Prostate gland (tissue), 2 donors: ENCODE data around the gene KCP. TPM values are rescaled to one million over a fixed set of nuclear protein-coding genes. Genes with fewer than 3 reads are reported as not detected.

Experiments used
- DNase-seq: peaks from one replicate; pipeline ENCODE4 v3.0.0-alpha.2; 2019; ENCODE audit warnings: low spot score
- H3K27ac ChIP-seq, 2 donors: fragments of 200-600 bp; sonication (generic); 2 replicates each; pipeline ENCODE4 v1.5.1; 2017 to 2019
- H3K27me3 ChIP-seq: fragments of 200-600 bp; sonication (generic); replicated peaks from 2 replicates; pipeline ENCODE4 v1.5.1; 2019; ENCODE audit not compliant: insufficient read depth
- H3K36me3 ChIP-seq, 2 donors: fragments of 200-600 bp; sonication (generic); 1 replicate in 1 of 2; 2 replicates in 1 of 2; pipeline versions ENCODE4 v1.5.1 to v1.8.1; 2017 to 2019
- H3K4me1 ChIP-seq: fragments of 200-600 bp; sonication (generic); replicated peaks from 2 replicates; pipeline ENCODE4 v1.5.1; 2019
- H3K4me3 ChIP-seq, 2 donors: fragments of 200-600 bp; sonication (generic); 2 replicates each; pipeline ENCODE4 v1.5.1; 2017 to 2019
- H3K9me3 ChIP-seq: fragments of 200-600 bp; sonication (generic); 2 replicates; pipeline ENCODE4 v1.5.1; 2017
- CTCF ChIP-seq, 4 experiments: fragments of 200-600 bp in 2 of 4; fragments of 450-650 bp in 2 of 4; sonication (generic) in 2 of 4; IDR thresholded peaks; 1 replicate in 3 of 4; 2 replicates in 1 of 4; pipeline ENCODE4 v1.5.1; 2016 to 2019; ENCODE audit warnings: antibody characterized with exemption in 4 of 4, mild to moderate bottlenecking in 2 of 4, moderate library complexity in 2 of 4
- POLR2A ChIP-seq: fragments of 450-650 bp; IDR thresholded peaks from one replicate; pipeline ENCODE4 v1.6.1; 2016; ENCODE audit warnings: antibody characterized with exemption, mild to moderate bottlenecking
- POLR2AphosphoS5 ChIP-seq: sonication (generic); formaldehyde crosslinking; IDR thresholded peaks from one replicate; pipeline ENCODE4 v1.6.1; 2017; ENCODE audit warnings: antibody characterized with exemption
- WGBS: methylation state at CpG from one replicate; pipeline ENCODE4 v1.1.5; 2018; 5-methylcytosine and 5-hydroxymethylcytosine counted together
- intact Hi-C: fragments of 100-400 bp; cut with DNase I; formaldehyde crosslinking; loops from one replicate; pipeline ENCODE4 v1.14.2; 2022
- total RNA-seq, 2 donors: library from RNA; depleted of rRNA; stranded (reverse); fragments of >200 nt; gene quantifications; one replicate each; pipeline ENCODE4 v1.1.0, GENCODE V29; 2016

KCP gene
- total RNA-seq, 2 donors from 2014 or later, result 0.45 TPM; not detected in 1

- TF ChIP-seq POLR2A, result no peak
- TF ChIP-seq CTCF (IDR thresholded peaks at IDR 0.05), result no peak
- TF ChIP-seq POLR2AphosphoS5, result no peak
- DNase-seq, result no peak
- no peaks in the 10 kb centered on the region for H3K9me3 ChIP-seq
- no peak overlapping the region for H3K27ac ChIP-seq
- intact Hi-C loops, result no loop called here
- H3K27me3 ChIP-seq, result no peaks in the 10 kb centered on the region
- WGBS, result 94% methylated on average over 6 of the region's 6 CpGs
- H3K4me3 ChIP-seq, result no peak overlapping the region
- H3K36me3 ChIP-seq, result no peaks in the 10 kb centered on the region
- H3K4me1 ChIP-seq, result no peaks in the 10 kb centered on the region
These were observed 16.4 kb downstream of the KCP start for GRCh38 chr7:128894101-128894440.

- no peaks in the 10 kb centered on the region for H3K36me3 ChIP-seq
- H3K9me3 ChIP-seq, result no peaks in the 10 kb centered on the region
- H3K27ac ChIP-seq, result no peak overlapping the region
- no peak overlapping the region for H3K4me3 ChIP-seq
- H3K4me1 ChIP-seq, result no peaks in the 10 kb centered on the region
- WGBS, result 84% methylated on average over 20 of the region's 23 CpGs
- intact Hi-C loops, result no loop called here
- no peak for TF ChIP-seq CTCF (IDR thresholded peaks at IDR 0.05)
- TF ChIP-seq POLR2A, result no peak
- no peak for TF ChIP-seq POLR2AphosphoS5
- H3K27me3 ChIP-seq, result no peaks in the 10 kb centered on the region
- no peak for DNase-seq
These were observed 17.0 kb downstream of the KCP start for GRCh38 chr7:128893251-128894100.

GRCh38 chr7:128892521-128893250 is 17.8 kb downstream of the KCP start:
- no peaks in the 10 kb centered on the region for H3K27me3 ChIP-seq
- 80% methylated on average over 13 of the region's 13 CpGs for WGBS
- no peak overlapping the region for H3K4me3 ChIP-seq
- intact Hi-C loops, result no loop called here
- no peaks in the 10 kb centered on the region for H3K9me3 ChIP-seq
- DNase-seq, result no peak
- H3K27ac ChIP-seq, result no peak overlapping the region
- H3K4me1 ChIP-seq, result no peaks in the 10 kb centered on the region
- H3K36me3 ChIP-seq, result no peaks in the 10 kb centered on the region
- TF ChIP-seq POLR2AphosphoS5 (no peak), POLR2A (no peak), CTCF (IDR thresholded peaks at IDR 0.05) (no peak)

- intact Hi-C loops, result no loop called here
- TF ChIP-seq POLR2A (no peak), CTCF (IDR thresholded peaks at IDR 0.05) (no peak), POLR2AphosphoS5 (no peak)
- H3K4me1 ChIP-seq, result no peaks in the 10 kb centered on the region
- DNase-seq, result no peak
- no peak overlapping the region for H3K4me3 ChIP-seq
- WGBS, result 86% methylated on average over 11 of the region's 11 CpGs
- no peak overlapping the region for H3K27ac ChIP-seq
- H3K9me3 ChIP-seq, result no peaks in the 10 kb centered on the region
- H3K36me3 ChIP-seq, result no peaks in the 10 kb centered on the region
- H3K27me3 ChIP-seq, result no peaks in the 10 kb centered on the region
These were observed 18.6 kb downstream of the KCP start for GRCh38 chr7:128891942-128892269.
